Measurements from ENCODE around the gene SLC30A10.
"Not testable (repeated sequence)": the region's sequence is repeated elsewhere in the genome, so short reads cannot be mapped to it uniquely, and the experiment has no call there.

SLC30A10 gene

GRCh38 chr1:219904934-219905333, 23.4 kb downstream of the SLC30A10 start:
- Histone ChIP-seq H3K9me3 (ENCODE audit: control insufficient read depth, low read length) (no peaks in the 10 kb centered on the region), H3K36me3 (ENCODE audit: control insufficient read depth, insufficient read depth, low read length) (no peaks in the 10 kb centered on the region), H3K27me3 (ENCODE audit: control insufficient read depth, insufficient read depth, low read length) (no peaks in the 10 kb centered on the region), H3K4me1 (ENCODE audit: control insufficient read depth, insufficient read depth, low read length) (no peaks in the 10 kb centered on the region), H3K9ac (ENCODE audit: low read length) (no peak overlapping the region), H3K4me3 (ENCODE audit: low read length) (no peak overlapping the region)

- Histone ChIP-seq H3K4me1 (ENCODE audit: control insufficient read depth, insufficient read depth, low read length) (no peaks in the 10 kb centered on the region), H3K9me3 (ENCODE audit: control insufficient read depth, low read length) (no peaks in the 10 kb centered on the region), H3K36me3 (ENCODE audit: control insufficient read depth, insufficient read depth, low read length) (no peaks in the 10 kb centered on the region), H3K4me3 (ENCODE audit: low read length) (no peak overlapping the region), H3K9ac (ENCODE audit: low read length) (no peak overlapping the region), H3K27me3 (ENCODE audit: control insufficient read depth, insufficient read depth, low read length) (no peaks in the 10 kb centered on the region)
Observed at GRCh38 chr1:219903353-219903871, 24.9 kb downstream of the SLC30A10 start.

- H3K4me1 ChIP-seq (ENCODE audit: control insufficient read depth, insufficient read depth, low read length) = no peaks in the 10 kb centered on the region
- H3K4me3 ChIP-seq (ENCODE audit: low read length) = no peak overlapping the region
- H3K27me3 ChIP-seq (ENCODE audit: control insufficient read depth, insufficient read depth, low read length) = no peaks in the 10 kb centered on the region
- H3K9me3 ChIP-seq (ENCODE audit: control insufficient read depth, low read length) = no peaks in the 10 kb centered on the region
- H3K36me3 ChIP-seq (ENCODE audit: control insufficient read depth, insufficient read depth, low read length) = no peaks in the 10 kb centered on the region
- no peak overlapping the region for H3K9ac ChIP-seq (ENCODE audit: low read length)
Observed at GRCh38 chr1:219902951-219903350, 25.4 kb downstream of the SLC30A10 start.

- H3K9ac ChIP-seq (ENCODE audit: low read length) = no peak overlapping the region
- H3K9me3 ChIP-seq (ENCODE audit: control insufficient read depth, low read length) = no peaks in the 10 kb centered on the region
- H3K27me3 ChIP-seq (ENCODE audit: control insufficient read depth, insufficient read depth, low read length) = no peaks in the 10 kb centered on the region
- H3K4me3 ChIP-seq (ENCODE audit: low read length) = no peak overlapping the region
- H3K36me3 ChIP-seq (ENCODE audit: control insufficient read depth, insufficient read depth, low read length) = no peaks in the 10 kb centered on the region
- no peaks in the 10 kb centered on the region for H3K4me1 ChIP-seq (ENCODE audit: control insufficient read depth, insufficient read depth, low read length)
Observed at GRCh38 chr1:219900882-219901281, 27.5 kb downstream of the SLC30A10 start.

- no peaks in the 10 kb centered on the region for H3K4me1 ChIP-seq (ENCODE audit: control insufficient read depth, insufficient read depth, low read length)
- H3K9me3 ChIP-seq (ENCODE audit: control insufficient read depth, low read length) = no peaks in the 10 kb centered on the region
- H3K36me3 ChIP-seq (ENCODE audit: control insufficient read depth, insufficient read depth, low read length) = no peaks in the 10 kb centered on the region
Observed at GRCh38 chr1:219900201-219900600, 28.2 kb downstream of the SLC30A10 start.

GRCh38 chr1:219898375-219898774, 30.0 kb downstream of the SLC30A10 start:
- no peaks in the 10 kb centered on the region for H3K27me3 ChIP-seq (ENCODE audit: control insufficient read depth, insufficient read depth, low read length)
- no peaks in the 10 kb centered on the region for H3K36me3 ChIP-seq (ENCODE audit: control insufficient read depth, insufficient read depth, low read length)
- H3K4me3 ChIP-seq (ENCODE audit: low read length) = no peak overlapping the region
- H3K4me1 ChIP-seq (ENCODE audit: control insufficient read depth, insufficient read depth, low read length) = no peaks in the 10 kb centered on the region
- H3K9ac ChIP-seq (ENCODE audit: low read length) = no peak overlapping the region
- H3K9me3 ChIP-seq (ENCODE audit: control insufficient read depth, low read length) = no peaks in the 10 kb centered on the region

More at GRCh38 chr1:219900201-219900600, 28.2 kb downstream of the SLC30A10 start:
- Histone ChIP-seq H3K27me3 (ENCODE audit: control insufficient read depth, insufficient read depth, low read length) (no peaks in the 10 kb centered on the region), H3K9ac (ENCODE audit: low read length) (no peak overlapping the region), H3K4me3 (ENCODE audit: low read length) (no peak overlapping the region)

- Histone ChIP-seq H3K4me3 (ENCODE audit: low read length) (no peak overlapping the region), H3K4me1 (ENCODE audit: control insufficient read depth, insufficient read depth, low read length) (no peaks in the 10 kb centered on the region), H3K36me3 (ENCODE audit: control insufficient read depth, insufficient read depth, low read length) (no peaks in the 10 kb centered on the region), H3K27me3 (ENCODE audit: control insufficient read depth, insufficient read depth, low read length) (no peaks in the 10 kb centered on the region), H3K9ac (ENCODE audit: low read length) (no peak overlapping the region), H3K9me3 (ENCODE audit: control insufficient read depth, low read length) (no peaks in the 10 kb centered on the region)
Observed at GRCh38 chr1:219897914-219898313, 30.4 kb downstream of the SLC30A10 start.

- H3K4me1 ChIP-seq (ENCODE audit: control insufficient read depth, insufficient read depth, low read length); H3K9me3 ChIP-seq (ENCODE audit: control insufficient read depth, low read length); H3K36me3 ChIP-seq (ENCODE audit: control insufficient read depth, insufficient read depth, low read length); H3K9ac ChIP-seq (ENCODE audit: low read length); H3K4me3 ChIP-seq (ENCODE audit: low read length); H3K27me3 ChIP-seq (ENCODE audit: control insufficient read depth, insufficient read depth, low read length): not testable (repeated sequence)
Observed at GRCh38 chr1:219892271-219892670, 36.1 kb downstream of the SLC30A10 start.

GRCh38 chr1:219891846-219892245, 36.5 kb downstream of the SLC30A10 start:
- not testable (repeated sequence) for H3K27me3 ChIP-seq (ENCODE audit: control insufficient read depth, insufficient read depth, low read length); H3K4me3 ChIP-seq (ENCODE audit: low read length); H3K9ac ChIP-seq (ENCODE audit: low read length); H3K9me3 ChIP-seq (ENCODE audit: control insufficient read depth, low read length); H3K4me1 ChIP-seq (ENCODE audit: control insufficient read depth, insufficient read depth, low read length); H3K36me3 ChIP-seq (ENCODE audit: control insufficient read depth, insufficient read depth, low read length)

GRCh38 chr1:219888667-219889066, 39.7 kb downstream of the SLC30A10 start:
- H3K27me3 ChIP-seq (ENCODE audit: control insufficient read depth, insufficient read depth, low read length); H3K36me3 ChIP-seq (ENCODE audit: control insufficient read depth, insufficient read depth, low read length); H3K9me3 ChIP-seq (ENCODE audit: control insufficient read depth, low read length); H3K9ac ChIP-seq (ENCODE audit: low read length); H3K4me3 ChIP-seq (ENCODE audit: low read length); H3K4me1 ChIP-seq (ENCODE audit: control insufficient read depth, insufficient read depth, low read length): not testable (repeated sequence)

- Histone ChIP-seq H3K9ac (ENCODE audit: low read length) (no peak overlapping the region), H3K4me3 (ENCODE audit: low read length) (no peak overlapping the region), H3K36me3 (ENCODE audit: control insufficient read depth, insufficient read depth, low read length) (no peaks in the 10 kb centered on the region), H3K4me1 (ENCODE audit: control insufficient read depth, insufficient read depth, low read length) (no peaks in the 10 kb centered on the region), H3K9me3 (ENCODE audit: control insufficient read depth, low read length) (no peaks in the 10 kb centered on the region), H3K27me3 (ENCODE audit: control insufficient read depth, insufficient read depth, low read length) (no peaks in the 10 kb centered on the region)
Observed at GRCh38 chr1:219885680-219886079, 42.7 kb downstream of the SLC30A10 start.

- H3K9me3 ChIP-seq (ENCODE audit: control insufficient read depth, low read length) = no peaks in the 10 kb centered on the region
- H3K36me3 ChIP-seq (ENCODE audit: control insufficient read depth, insufficient read depth, low read length) = no peaks in the 10 kb centered on the region
- no peak overlapping the region for H3K9ac ChIP-seq (ENCODE audit: low read length)
- H3K27me3 ChIP-seq (ENCODE audit: control insufficient read depth, insufficient read depth, low read length) = no peaks in the 10 kb centered on the region
- H3K4me1 ChIP-seq (ENCODE audit: control insufficient read depth, insufficient read depth, low read length) = no peaks in the 10 kb centered on the region
- H3K4me3 ChIP-seq (ENCODE audit: low read length) = no peak overlapping the region
Observed at GRCh38 chr1:219883400-219884332, 44.7 kb downstream of the SLC30A10 start.
